GM18951 (cell line): ENCODE measurements around the gene GPD2.
"Not testable (repeated sequence)": the region's sequence is repeated elsewhere in the genome, so short reads cannot be mapped to it uniquely, and the experiment has no call there.

Source experiments
- POLR2A ChIP-seq: IDR thresholded peaks from 4 replicates; pipeline ENCODE4 v1.6.1; 2011; ENCODE audit warnings: mild to moderate bottlenecking; ENCODE audit not compliant: insufficient read length, insufficient read depth; ENCODE audit errors: extremely low read depth
- in situ Hi-C: fragments of 300-500 bp; cut with MboI; formaldehyde crosslinking; loops from one replicate; pipeline ENCODE4 v1.12.0; 2022; ENCODE audit warnings: low sequenced_read_pairs, mixed read lengths, inconsistent platforms; ENCODE audit not compliant: unreplicated experiment

GPD2 gene

GRCh38 chr2:156580501-156580900 is 144.3 kb downstream of the GPD2 start:
- in situ Hi-C loops = loop anchor here (10.0 kb wide), 1 partner anchor 246 kb away; the partner anchor contains the start of gene NR4A2
- no peak for TF ChIP-seq POLR2A

- TF ChIP-seq POLR2A = no peak
- in situ Hi-C loops = loop anchor here (10.0 kb wide), 1 partner anchor 246 kb away; the partner anchor contains the start of gene NR4A2
Measured at GRCh38 chr2:156581280-156581679, 145.1 kb downstream of the GPD2 start.

GRCh38 chr2:156585457-156585856 is 149.3 kb downstream of the GPD2 start:
- TF ChIP-seq POLR2A = no peak
- in situ Hi-C loops = loop anchor here (10.0 kb wide), 1 partner anchor 251 kb away; the partner anchor contains the start of gene NR4A2

- in situ Hi-C loops = loop anchor here (10.0 kb wide), 1 partner anchor 252 kb away; the partner anchor contains the start of gene NR4A2
- TF ChIP-seq POLR2A = no peak
Measured at GRCh38 chr2:156586621-156587020, 150.4 kb downstream of the GPD2 start.

- in situ Hi-C loops = loop anchor here (10.0 kb wide), 1 partner anchor 255 kb away; the partner anchor contains the start of gene NR4A2
- TF ChIP-seq POLR2A = no peak
Measured at GRCh38 chr2:156589381-156590079, 153.4 kb downstream of the GPD2 start.

- in situ Hi-C loops = no loop called here
- TF ChIP-seq POLR2A = no peak
Measured at GRCh38 chr2:156590085-156590739, 154.0 kb downstream of the GPD2 start.

GRCh38 chr2:156592809-156593593 is 156.8 kb downstream of the GPD2 start:
- in situ Hi-C loops = no loop called here
- no peak for TF ChIP-seq POLR2A

GRCh38 chr2:156593594-156593921 is 157.4 kb downstream of the GPD2 start:
- in situ Hi-C loops = no loop called here
- TF ChIP-seq POLR2A = no peak

GRCh38 chr2:156598563-156598962 is 162.4 kb downstream of the GPD2 start:
- in situ Hi-C loops = no loop called here
- TF ChIP-seq POLR2A = no peak

- TF ChIP-seq POLR2A = no peak
- in situ Hi-C loops = no loop called here
Measured at GRCh38 chr2:156600196-156600595, 164.0 kb downstream of the GPD2 start.

- in situ Hi-C loops = no loop called here
- TF ChIP-seq POLR2A = no peak
Measured at GRCh38 chr2:156601855-156602551, 165.8 kb downstream of the GPD2 start.

GRCh38 chr2:156602552-156602933 is 166.4 kb downstream of the GPD2 start:
- TF ChIP-seq POLR2A = no peak
- in situ Hi-C loops = no loop called here

- in situ Hi-C loops = no loop called here
- no peak for TF ChIP-seq POLR2A
Measured at GRCh38 chr2:156615836-156616322, 179.7 kb downstream of the GPD2 start.

GRCh38 chr2:156618071-156618470 is 181.9 kb downstream of the GPD2 start:
- in situ Hi-C loops = not testable (repeated sequence)
